ENCODE data around the gene TFDP3. TPM values are rescaled to one million over a fixed set of nuclear protein-coding genes. Genes with fewer than 3 reads are reported as not detected.

The TFDP3 gene
- total RNA-seq, 2 experiments from 2014 or later, result not detected

DNA sequence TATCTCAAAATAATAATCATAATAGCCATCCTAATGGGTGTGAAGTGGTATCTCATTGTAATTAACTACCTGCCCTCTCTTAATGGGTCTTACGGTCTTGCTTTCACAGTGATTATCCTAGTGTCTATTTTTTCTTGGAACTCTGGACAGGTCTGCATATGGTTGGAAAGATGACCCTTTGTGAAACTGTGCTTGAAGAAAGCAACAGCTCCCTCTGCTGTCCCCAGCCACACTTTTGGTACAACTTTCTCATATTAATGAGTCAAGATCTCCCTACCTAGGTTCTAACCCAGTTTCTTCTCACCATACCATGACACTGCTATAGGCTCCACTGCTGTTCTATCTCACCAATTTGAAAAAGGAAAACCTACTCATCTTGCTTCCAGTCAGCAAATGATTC lies 2.4 kb downstream of the TFDP3 start:
- ATAC-seq (ENCODE audit: low read depth) (no peak), DNase-seq (no peak)
- no peaks in the 10 kb centered on the region for H3K9me3 Mint-ChIP-seq
- POLR2A ChIA-PET, result no interaction called here
- no peaks in the 10 kb centered on the region for H3K27me3 Mint-ChIP-seq
- H3K4me1 Mint-ChIP-seq, result no peaks in the 10 kb centered on the region
- H3K36me3 Mint-ChIP-seq, result no peaks in the 10 kb centered on the region
- no peak overlapping the region for H3K4me3 Mint-ChIP-seq
- H3K27ac Mint-ChIP-seq, result no peak overlapping the region

DNA sequence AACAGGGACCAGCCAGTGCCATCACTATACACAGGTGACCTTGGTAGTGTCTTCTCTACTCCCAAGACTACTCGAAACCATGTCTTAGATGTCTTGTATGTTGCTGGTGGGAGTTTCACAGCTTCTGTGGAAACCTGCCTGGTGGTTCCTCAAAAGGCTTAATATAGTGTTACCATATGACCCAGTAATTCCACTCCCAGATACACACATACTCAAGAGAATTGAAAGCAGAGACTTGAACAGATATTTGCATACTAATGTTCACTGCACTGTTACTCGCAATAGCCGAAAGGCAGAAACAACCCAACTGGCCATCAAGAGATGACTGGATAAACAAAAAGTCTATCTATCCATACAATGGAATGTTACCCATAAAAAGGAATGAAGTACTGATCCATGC lies 3.1 kb downstream of the TFDP3 start:
- no peak overlapping the region for H3K27ac Mint-ChIP-seq
- H3K9me3 Mint-ChIP-seq, result no peaks in the 10 kb centered on the region
- H3K36me3 Mint-ChIP-seq, result no peaks in the 10 kb centered on the region
- no peaks in the 10 kb centered on the region for H3K4me1 Mint-ChIP-seq
- ATAC-seq (ENCODE audit: low read depth) (no peak), DNase-seq (no peak)
- no peaks in the 10 kb centered on the region for H3K27me3 Mint-ChIP-seq
- H3K4me3 Mint-ChIP-seq, result no peak overlapping the region
- POLR2A ChIA-PET, result no interaction called here

GRCh38 chrX:133214301-133214700 lies 3.9 kb downstream of the TFDP3 start:
- ATAC-seq (ENCODE audit: low read depth) (no peak), DNase-seq (no peak)
- no peaks in the 10 kb centered on the region for H3K27me3 Mint-ChIP-seq
- H3K9me3 Mint-ChIP-seq, result no peaks in the 10 kb centered on the region
- no peaks in the 10 kb centered on the region for H3K36me3 Mint-ChIP-seq
- H3K4me3 Mint-ChIP-seq, result no peak overlapping the region
- POLR2A ChIA-PET, result no interaction called here
- no peaks in the 10 kb centered on the region for H3K4me1 Mint-ChIP-seq
- H3K27ac Mint-ChIP-seq, result no peak overlapping the region

DNA sequence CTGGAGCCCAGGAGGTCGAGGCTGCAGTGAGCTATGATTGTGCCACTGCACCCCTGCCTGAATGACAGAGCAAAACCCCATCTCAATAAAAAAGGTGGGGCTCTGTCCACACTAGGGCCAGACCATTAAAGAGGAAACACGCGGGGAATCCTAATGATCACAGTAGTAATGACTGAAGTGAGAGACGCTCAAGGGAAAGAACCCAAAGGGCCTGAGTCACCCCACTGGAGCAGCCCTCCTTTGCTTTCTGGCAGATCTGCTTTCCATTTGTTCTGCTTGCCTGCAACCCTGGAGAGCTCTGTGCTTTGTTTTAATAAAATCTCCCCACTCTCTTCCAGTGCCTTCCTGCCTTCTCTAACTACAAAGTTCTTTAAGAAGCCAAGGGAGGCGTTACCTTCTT lies 5.0 kb downstream of the TFDP3 start:
- Mint-ChIP-seq H3K27ac (no peak overlapping the region), H3K36me3 (no peaks in the 10 kb centered on the region), H3K4me1 (no peaks in the 10 kb centered on the region), H3K9me3 (no peaks in the 10 kb centered on the region), H3K27me3 (no peaks in the 10 kb centered on the region), H3K4me3 (no peak overlapping the region)
- DNase-seq (no peak), ATAC-seq (ENCODE audit: low read depth) (no peak)
- POLR2A ChIA-PET, result no interaction called here

DNA sequence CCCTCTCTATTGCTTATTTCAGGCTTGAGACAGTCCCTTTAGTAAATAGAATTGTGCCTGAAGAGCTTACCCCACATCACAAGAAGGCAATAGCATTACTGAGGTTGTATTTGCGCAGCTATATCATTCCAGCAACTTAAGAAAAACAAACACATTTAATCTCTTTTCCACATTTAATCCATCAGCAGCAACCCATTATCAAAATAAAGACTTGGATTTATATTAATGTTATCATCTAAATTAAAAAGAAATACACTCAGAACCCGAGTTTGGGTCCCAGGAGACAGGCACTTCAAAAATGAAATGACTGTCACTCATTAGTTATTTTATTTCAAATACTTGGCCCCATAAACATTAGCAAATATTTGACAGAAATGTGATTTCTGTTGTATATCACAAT lies 10.4 kb downstream of the TFDP3 start:
- Mint-ChIP-seq H3K4me3 (no peak overlapping the region), H3K9me3 (no peaks in the 10 kb centered on the region), H3K4me1 (no peaks in the 10 kb centered on the region), H3K27me3 (no peaks in the 10 kb centered on the region), H3K27ac (no peak overlapping the region), H3K36me3 (no peaks in the 10 kb centered on the region)
- ATAC-seq (ENCODE audit: low read depth) (no peak), DNase-seq (no peak)
- POLR2A ChIA-PET, result no interaction called here

GRCh38 chrX:133191739-133192039 lies 26.5 kb downstream of the TFDP3 start:
- H3K4me3 Mint-ChIP-seq, result no peak overlapping the region
- DNase-seq, result no peak
- no peaks in the 10 kb centered on the region for H3K27me3 Mint-ChIP-seq
- no peaks in the 10 kb centered on the region for H3K4me1 Mint-ChIP-seq
- POLR2A ChIA-PET, result no interaction called here
- no peak overlapping the region for H3K27ac Mint-ChIP-seq
- H3K9me3 Mint-ChIP-seq, result no peaks in the 10 kb centered on the region
- no peaks in the 10 kb centered on the region for H3K36me3 Mint-ChIP-seq
- ATAC-seq (ENCODE audit: low read depth), result no peak

GRCh38 chrX:133190877-133191738 lies 27.0 kb downstream of the TFDP3 start:
- no peaks in the 10 kb centered on the region for H3K9me3 Mint-ChIP-seq
- DNase-seq (no peak), ATAC-seq (ENCODE audit: low read depth) (no peak)
- H3K4me1 Mint-ChIP-seq, result no peaks in the 10 kb centered on the region
- H3K27ac Mint-ChIP-seq, result no peak overlapping the region
- POLR2A ChIA-PET, result no interaction called here
- no peak overlapping the region for H3K4me3 Mint-ChIP-seq
- no peaks in the 10 kb centered on the region for H3K36me3 Mint-ChIP-seq
- H3K27me3 Mint-ChIP-seq, result no peaks in the 10 kb centered on the region

DNA sequence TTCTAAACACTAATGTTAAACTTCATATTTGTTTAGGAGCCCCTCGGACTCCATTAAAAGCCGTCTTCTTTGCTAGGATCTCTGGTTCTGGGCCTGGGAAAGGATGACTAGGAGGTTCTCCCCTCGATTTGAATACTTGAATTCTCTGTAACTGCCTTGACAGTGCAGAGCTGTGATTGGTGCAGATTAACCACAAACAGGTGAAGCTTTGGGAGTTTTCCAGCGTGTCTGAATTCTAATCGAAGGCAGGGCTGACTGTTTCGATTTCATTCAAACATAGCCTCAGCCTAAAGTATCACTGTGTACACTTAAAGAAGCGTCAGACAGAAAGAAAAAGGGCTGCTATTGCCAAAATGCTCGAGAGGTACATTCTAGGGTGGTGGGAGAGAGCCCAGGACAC lies 29.0 kb downstream of the TFDP3 start:
- ATAC-seq (ENCODE audit: low read depth) (no peak), DNase-seq (no peak)
- no peaks in the 10 kb centered on the region for H3K9me3 Mint-ChIP-seq
- no peaks in the 10 kb centered on the region for H3K36me3 Mint-ChIP-seq
- H3K4me3 Mint-ChIP-seq, result no peak overlapping the region
- POLR2A ChIA-PET, result no interaction called here
- H3K27me3 Mint-ChIP-seq, result no peaks in the 10 kb centered on the region
- H3K4me1 Mint-ChIP-seq, result no peaks in the 10 kb centered on the region
- no peak overlapping the region for H3K27ac Mint-ChIP-seq

GRCh38 chrX:133188631-133189030 lies 29.5 kb downstream of the TFDP3 start:
- ATAC-seq (ENCODE audit: low read depth) (no peak), DNase-seq (no peak)
- no peaks in the 10 kb centered on the region for H3K9me3 Mint-ChIP-seq
- no peaks in the 10 kb centered on the region for H3K4me1 Mint-ChIP-seq
- POLR2A ChIA-PET, result no interaction called here
- no peak overlapping the region for H3K27ac Mint-ChIP-seq
- no peak overlapping the region for H3K4me3 Mint-ChIP-seq
- no peaks in the 10 kb centered on the region for H3K36me3 Mint-ChIP-seq
- H3K27me3 Mint-ChIP-seq, result no peaks in the 10 kb centered on the region

- no peaks in the 10 kb centered on the region for H3K4me1 Mint-ChIP-seq
- no peaks in the 10 kb centered on the region for H3K36me3 Mint-ChIP-seq
- no peak for ATAC-seq (ENCODE audit: low read depth)
- H3K4me3 Mint-ChIP-seq, result no peak overlapping the region
- no peak for DNase-seq
- H3K27me3 Mint-ChIP-seq, result no peaks in the 10 kb centered on the region
- POLR2A ChIA-PET, result no interaction called here
- H3K27ac Mint-ChIP-seq, result no peak overlapping the region
- no peaks in the 10 kb centered on the region for H3K9me3 Mint-ChIP-seq
Observed at GRCh38 chrX:133185938-133186337, 32.2 kb downstream of the TFDP3 start.

DNA sequence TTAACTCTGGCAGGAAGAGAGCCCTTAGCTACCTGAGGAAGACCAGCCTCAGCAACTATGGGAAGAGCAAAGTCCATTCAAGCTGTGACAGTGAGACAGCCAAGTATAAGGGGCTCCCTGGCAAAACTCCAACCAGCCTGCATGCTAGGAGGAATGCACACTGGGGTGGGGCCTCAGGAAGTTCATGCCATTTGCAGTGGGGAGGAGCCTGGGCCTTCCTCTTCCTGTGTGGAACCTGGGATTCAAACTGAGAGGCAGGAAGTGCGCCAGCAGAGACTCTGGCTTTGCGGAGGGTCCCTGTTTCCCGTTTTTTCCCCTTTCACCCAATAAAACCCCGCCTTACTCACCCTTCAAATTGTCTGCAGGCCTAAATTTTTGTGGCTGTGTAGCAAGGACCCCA lies 33.0 kb downstream of the TFDP3 start:
- POLR2A ChIA-PET, result no interaction called here
- Mint-ChIP-seq H3K4me1 (no peaks in the 10 kb centered on the region), H3K36me3 (no peaks in the 10 kb centered on the region), H3K4me3 (no peak overlapping the region), H3K9me3 (no peaks in the 10 kb centered on the region), H3K27ac (no peak overlapping the region), H3K27me3 (no peaks in the 10 kb centered on the region)
- DNase-seq (no peak), ATAC-seq (ENCODE audit: low read depth) (no peak)

- POLR2A ChIA-PET, result no interaction called here
- Mint-ChIP-seq H3K27ac (no peak overlapping the region), H3K36me3 (no peaks in the 10 kb centered on the region), H3K4me1 (no peaks in the 10 kb centered on the region), H3K27me3 (no peaks in the 10 kb centered on the region), H3K4me3 (no peak overlapping the region), H3K9me3 (no peaks in the 10 kb centered on the region)
- ATAC-seq (ENCODE audit: low read depth), result no peak
- DNase-seq, result no peak
Observed at GRCh38 chrX:133183806-133184205, 34.3 kb downstream of the TFDP3 start.

- Mint-ChIP-seq H3K9me3 (no peaks in the 10 kb centered on the region), H3K4me3 (no peak overlapping the region), H3K36me3 (no peaks in the 10 kb centered on the region), H3K4me1 (no peaks in the 10 kb centered on the region), H3K27ac (no peak overlapping the region), H3K27me3 (no peaks in the 10 kb centered on the region)
- POLR2A ChIA-PET, result no interaction called here
- ATAC-seq (ENCODE audit: low read depth) (no peak), DNase-seq (no peak)
Observed at GRCh38 chrX:133179500-133179899, 38.7 kb downstream of the TFDP3 start.

DNA sequence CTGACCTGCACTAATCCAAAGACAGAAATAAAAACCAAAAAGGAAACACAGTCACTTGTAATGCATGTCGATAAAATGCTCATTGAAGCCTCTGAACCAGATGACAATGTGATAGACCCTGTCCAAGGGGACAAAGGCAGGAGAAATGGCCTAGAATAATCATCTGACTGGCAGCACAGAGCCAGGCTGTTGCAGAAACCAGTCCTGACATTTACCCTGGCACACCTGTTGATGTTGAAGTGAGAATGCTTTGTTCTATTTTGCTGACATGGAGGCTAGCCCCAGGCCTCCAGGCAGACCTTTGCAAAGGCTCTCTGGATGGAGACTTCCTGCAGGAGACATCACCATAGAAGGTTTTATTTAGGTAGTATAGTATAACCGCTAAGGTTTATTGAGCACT lies 41.0 kb downstream of the TFDP3 start:
- POLR2A ChIA-PET, result no interaction called here
- Mint-ChIP-seq H3K27ac (no peak overlapping the region), H3K27me3 (no peaks in the 10 kb centered on the region), H3K36me3 (no peaks in the 10 kb centered on the region), H3K4me1 (no peaks in the 10 kb centered on the region), H3K4me3 (no peak overlapping the region), H3K9me3 (no peaks in the 10 kb centered on the region)
- DNase-seq (no peak), ATAC-seq (ENCODE audit: low read depth) (no peak)

- H3K27me3 Mint-ChIP-seq, result no peaks in the 10 kb centered on the region
- POLR2A ChIA-PET, result no interaction called here
- no peak for ATAC-seq (ENCODE audit: low read depth)
- no peaks in the 10 kb centered on the region for H3K36me3 Mint-ChIP-seq
- no peaks in the 10 kb centered on the region for H3K9me3 Mint-ChIP-seq
- H3K4me3 Mint-ChIP-seq, result no peak overlapping the region
- no peaks in the 10 kb centered on the region for H3K4me1 Mint-ChIP-seq
- no peak overlapping the region for H3K27ac Mint-ChIP-seq
- DNase-seq, result no peak
Observed at GRCh38 chrX:133175605-133176004, 42.5 kb downstream of the TFDP3 start.
